ENCODE results near the gene TTLL11. TPM values are rescaled to one million over a fixed set of nuclear protein-coding genes. Genes with fewer than 3 reads are reported as not detected.

The TTLL11 gene
- total RNA-seq, 1 experiment from 2014 or later: 7.0 TPM

- Histone ChIP-seq H4K20me1 (ENCODE audit: low read length) (no peaks in the 10 kb centered on the region), H3K4me3 (ENCODE audit: low read length) (no peak overlapping the region), H3K9me3 (ENCODE audit: low read length) (no peaks in the 10 kb centered on the region), H3K27me3 (ENCODE audit: low read length) (no peaks in the 10 kb centered on the region), H3K4me2 (ENCODE audit: low read length) (no peak overlapping the region), H3K9ac (ENCODE audit: low read length) (no peak overlapping the region), H3K9me2 (replicated peaks; ENCODE audit: low read length) (no peaks in the 10 kb centered on the region), H3K36me3 (ENCODE audit: low read depth, low read length) (no peaks in the 10 kb centered on the region), H3K79me2 (ENCODE audit: low read length) (no peaks in the 10 kb centered on the region), H2AFZ (ENCODE audit: low read length) (no peak overlapping the region), H3F3A (ENCODE audit: low read length, unreplicated experiment) (no peaks in the 10 kb centered on the region), H3K4me1 (ENCODE audit: insufficient read depth, low read length) (peaks cover 7% of the 10 kb centered on the region), H3K27ac (ENCODE audit: low read length) (no peak overlapping the region)
- no TSS peak for BruUV-seq (replicated peaks)
- intact Hi-C loops (cut with micrococcal nuclease): no loop called here
- CTCF ChIA-PET: no interaction called here
- POLR2A ChIA-PET (ENCODE audit: unreplicated experiment): interaction anchor here (0.6 kb wide), 2 partner anchors 230 to 291 kb away, joined by 3 read pairs; partner anchors contain the start of gene MORN5
- DNase-seq (no peak), ATAC-seq (no peak)
- no peak for TF ChIP-seq EZH2 (IDR thresholded peaks at IDR 0.05; ENCODE audit: low read length, unreplicated experiment)
- TF ChIP-seq EZH2phosphoT487 (IDR thresholded peaks at IDR 0.05; ENCODE audit: borderline replicate concordance, low read length): no peak
- TF ChIP-seq CTCF (conservative IDR thresholded peaks at IDR 0.05; ENCODE audit: low read depth, low read length): no peak
These were observed 224.5 kb downstream of the TTLL11 start for GRCh38 chr9:121868626-121869025.

GRCh38 chr9:121866927-121867326, 226.2 kb downstream of the TTLL11 start:
- POLR2A ChIA-PET (ENCODE audit: unreplicated experiment): no interaction called here

GRCh38 chr9:121865884-121866283, 227.2 kb downstream of the TTLL11 start:
- DNase-seq: no peak
- intact Hi-C loops (cut with micrococcal nuclease): no loop called here
- Histone ChIP-seq H2AFZ (ENCODE audit: low read length) (no peak overlapping the region), H3K4me1 (ENCODE audit: insufficient read depth, low read length) (no peaks in the 10 kb centered on the region), H4K20me1 (ENCODE audit: low read length) (no peaks in the 10 kb centered on the region), H3K79me2 (ENCODE audit: low read length) (no peaks in the 10 kb centered on the region), H3F3A (ENCODE audit: low read length, unreplicated experiment) (no peaks in the 10 kb centered on the region), H3K27me3 (ENCODE audit: low read length) (no peaks in the 10 kb centered on the region), H3K27ac (ENCODE audit: low read length) (no peak overlapping the region), H3K36me3 (ENCODE audit: low read depth, low read length) (no peaks in the 10 kb centered on the region), H3K9ac (ENCODE audit: low read length) (no peak overlapping the region), H3K4me3 (ENCODE audit: low read length) (no peak overlapping the region), H3K9me2 (replicated peaks; ENCODE audit: low read length) (no peaks in the 10 kb centered on the region), H3K9me3 (ENCODE audit: low read length) (no peaks in the 10 kb centered on the region), H3K4me2 (ENCODE audit: low read length) (no peak overlapping the region)
- BruUV-seq (replicated peaks): no TSS peak
- ChIA-PET POLR2A (ENCODE audit: unreplicated experiment) (no interaction called here), CTCF (no interaction called here)
- ATAC-seq: no peak
- TF ChIP-seq CTCF (conservative IDR thresholded peaks at IDR 0.05; ENCODE audit: low read depth, low read length) (no peak), EZH2 (IDR thresholded peaks at IDR 0.05; ENCODE audit: low read length, unreplicated experiment) (no peak), EZH2phosphoT487 (IDR thresholded peaks at IDR 0.05; ENCODE audit: borderline replicate concordance, low read length) (no peak)

More at GRCh38 chr9:121866927-121867326, 226.2 kb downstream of the TTLL11 start:
- intact Hi-C loops (cut with micrococcal nuclease): no loop called here
- H3K36me3 ChIP-seq (ENCODE audit: low read depth, low read length): no peaks in the 10 kb centered on the region
- no peak overlapping the region for H2AFZ ChIP-seq (ENCODE audit: low read length)
- TF ChIP-seq EZH2phosphoT487 (IDR thresholded peaks at IDR 0.05; ENCODE audit: borderline replicate concordance, low read length): no peak
- no peak overlapping the region for H3K4me3 ChIP-seq (ENCODE audit: low read length)
- no peaks in the 10 kb centered on the region for H3K9me2 ChIP-seq (replicated peaks; ENCODE audit: low read length)
- no peaks in the 10 kb centered on the region for H3F3A ChIP-seq (ENCODE audit: low read length, unreplicated experiment)
- CTCF ChIA-PET: no interaction called here
- H4K20me1 ChIP-seq (ENCODE audit: low read length): no peaks in the 10 kb centered on the region
- H3K27me3 ChIP-seq (ENCODE audit: low read length): no peaks in the 10 kb centered on the region
- no peak for ATAC-seq
- no peak for DNase-seq
- H3K27ac ChIP-seq (ENCODE audit: low read length): no peak overlapping the region
- H3K9me3 ChIP-seq (ENCODE audit: low read length): no peaks in the 10 kb centered on the region
- H3K9ac ChIP-seq (ENCODE audit: low read length): no peak overlapping the region
- H3K4me2 ChIP-seq (ENCODE audit: low read length): no peak overlapping the region
- no peaks in the 10 kb centered on the region for H3K79me2 ChIP-seq (ENCODE audit: low read length)
- BruUV-seq (replicated peaks): no TSS peak
- H3K4me1 ChIP-seq (ENCODE audit: insufficient read depth, low read length): peaks cover 7% of the 10 kb centered on the region
